ENCODE measurements around the gene C2orf80. TPM values are rescaled to one million over a fixed set of nuclear protein-coding genes. Genes with fewer than 3 reads are reported as not detected.

C2orf80 gene
- total RNA-seq, 2 donors from 2014 or later, result 0.55 TPM; not detected in 1

GRCh38 chr2:208183526-208183925 is 6.3 kb downstream of the C2orf80 start:
- DNase-seq, result peak; percentile 87
- Histone ChIP-seq H3K4me1 (ENCODE audit: control insufficient read depth, insufficient read depth, low read length) (peaks cover 11% of the 10 kb centered on the region), H3K27ac (ENCODE audit: low read depth, low read length) (no peak overlapping the region), H3K27me3 (ENCODE audit: control insufficient read depth, insufficient read depth, low read length, poor library complexity, severe bottlenecking) (no peaks in the 10 kb centered on the region), H3K9me3 (ENCODE audit: control insufficient read depth, low read length) (no peaks in the 10 kb centered on the region), H3K4me3 (ENCODE audit: low read length) (no peak overlapping the region), H3K9ac (ENCODE audit: extremely low read depth, low read length, poor library complexity, severe bottlenecking) (no peak overlapping the region), H3K36me3 (ENCODE audit: control insufficient read depth, insufficient read depth, low read length) (no peaks in the 10 kb centered on the region)
- TF ChIP-seq, protein P1, sequence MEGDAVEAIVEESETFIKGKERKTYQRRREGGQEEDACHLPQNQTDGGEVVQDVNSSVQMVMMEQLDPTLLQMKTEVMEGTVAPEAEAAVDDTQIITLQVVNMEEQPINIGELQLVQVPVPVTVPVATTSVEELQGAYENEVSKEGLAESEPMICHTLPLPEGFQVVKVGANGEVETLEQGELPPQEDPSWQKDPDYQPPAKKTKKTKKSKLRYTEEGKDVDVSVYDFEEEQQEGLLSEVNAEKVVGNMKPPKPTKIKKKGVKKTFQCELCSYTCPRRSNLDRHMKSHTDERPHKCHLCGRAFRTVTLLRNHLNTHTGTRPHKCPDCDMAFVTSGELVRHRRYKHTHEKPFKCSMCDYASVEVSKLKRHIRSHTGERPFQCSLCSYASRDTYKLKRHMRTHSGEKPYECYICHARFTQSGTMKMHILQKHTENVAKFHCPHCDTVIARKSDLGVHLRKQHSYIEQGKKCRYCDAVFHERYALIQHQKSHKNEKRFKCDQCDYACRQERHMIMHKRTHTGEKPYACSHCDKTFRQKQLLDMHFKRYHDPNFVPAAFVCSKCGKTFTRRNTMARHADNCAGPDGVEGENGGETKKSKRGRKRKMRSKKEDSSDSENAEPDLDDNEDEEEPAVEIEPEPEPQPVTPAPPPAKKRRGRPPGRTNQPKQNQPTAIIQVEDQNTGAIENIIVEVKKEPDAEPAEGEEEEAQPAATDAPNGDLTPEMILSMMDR (conservative IDR thresholded peaks at IDR 0.05), result peak; percentile 43
- H3K27ac Mint-ChIP-seq, result no peak overlapping the region
- H3K36me3 Mint-ChIP-seq (ENCODE audit: low read depth), result no peaks in the 10 kb centered on the region
- WGBS, 2 experiments (ENCODE audit: insufficient coverage in 1 of 2, insufficient read length in 1 of 2), result 36 to 48% methylated on average over 6 to 7 of the region's 7 CpGs
- H3K4me1 Mint-ChIP-seq, result peaks cover 57% of the 10 kb centered on the region
- H3K4me3 Mint-ChIP-seq, result peak overlapping the region; percentile 43
- H3K27me3 Mint-ChIP-seq (ENCODE audit: insufficient read depth), result no peaks in the 10 kb centered on the region
- no peaks in the 10 kb centered on the region for H3K9me3 Mint-ChIP-seq

DNA sequence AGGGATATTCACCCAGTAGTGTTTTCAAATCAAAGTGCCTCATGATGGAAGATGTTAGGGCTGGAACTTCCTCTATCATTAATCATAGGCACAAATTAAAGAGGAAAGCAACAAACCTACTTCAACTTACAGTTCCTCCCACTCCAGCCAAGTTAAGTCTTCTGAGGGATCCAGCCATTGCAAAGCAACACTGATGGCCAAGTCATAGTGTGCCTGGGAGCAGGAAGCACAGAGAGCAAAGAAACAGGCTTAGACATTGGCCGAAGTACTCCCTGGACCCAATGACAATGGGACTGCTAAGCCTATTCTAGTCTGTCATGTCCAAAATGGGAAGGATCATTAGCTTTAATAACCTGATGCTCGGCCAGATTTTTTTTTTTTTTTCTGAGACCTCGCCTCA is 7.0 kb downstream of the C2orf80 start:
- no peaks in the 10 kb centered on the region for H3K9me3 ChIP-seq (ENCODE audit: control insufficient read depth, low read length)
- H3K9me3 Mint-ChIP-seq, result no peaks in the 10 kb centered on the region
- WGBS, 2 experiments (ENCODE audit: insufficient coverage in 1 of 2, insufficient read length in 1 of 2), result 93% methylated on average over 2 to 3 of the region's 3 CpGs

DNA sequence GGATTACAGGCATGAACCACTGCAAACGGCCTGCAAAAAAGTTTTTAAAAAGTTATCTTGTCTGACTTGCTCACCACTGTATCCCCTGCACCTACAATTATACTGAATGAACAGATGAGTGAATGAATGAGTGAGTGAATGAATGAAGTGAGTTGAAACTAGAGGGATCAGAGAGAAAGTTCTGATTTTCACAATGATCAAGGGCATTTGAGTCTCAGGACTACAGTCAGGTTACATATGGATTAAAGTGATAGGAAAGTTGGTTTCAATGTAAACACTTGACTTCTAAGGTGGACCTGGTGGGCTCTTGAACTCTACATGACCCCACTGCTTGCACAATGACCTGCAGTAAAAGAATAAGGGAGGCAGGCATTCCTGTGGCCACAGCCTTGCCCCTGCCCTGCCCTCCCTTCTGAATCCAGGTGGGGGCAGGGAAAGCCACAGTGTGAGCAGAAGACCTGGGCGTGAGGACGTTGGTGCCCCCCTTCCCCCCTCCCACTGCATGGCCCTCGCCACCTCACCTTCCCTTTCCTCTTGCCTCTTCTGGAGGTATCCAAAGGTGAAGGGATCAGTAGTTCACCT is 10.7 kb downstream of the C2orf80 start:
- TF ChIP-seq, protein P1 (conservative IDR thresholded peaks at IDR 0.05), result peak; percentile 45
- no peak overlapping the region for H3K9ac ChIP-seq (ENCODE audit: extremely low read depth, low read length, poor library complexity, severe bottlenecking)
- peak; percentile 75 for DNase-seq

More for the DNA sequence above, 7.0 kb downstream of the C2orf80 start:
- no peaks in the 10 kb centered on the region for H3K27me3 Mint-ChIP-seq (ENCODE audit: insufficient read depth)
- H3K9ac ChIP-seq (ENCODE audit: extremely low read depth, low read length, poor library complexity, severe bottlenecking), result no peak overlapping the region
- H3K4me3 Mint-ChIP-seq, result no peak overlapping the region
- no peak overlapping the region for H3K27ac Mint-ChIP-seq
- TF ChIP-seq, protein P1 (conservative IDR thresholded peaks at IDR 0.05), result no peak
- no peak for DNase-seq
- peaks cover 11% of the 10 kb centered on the region for H3K4me1 ChIP-seq (ENCODE audit: control insufficient read depth, insufficient read depth, low read length)
- no peaks in the 10 kb centered on the region for H3K36me3 Mint-ChIP-seq (ENCODE audit: low read depth)
- H3K4me1 Mint-ChIP-seq, result peaks cover 59% of the 10 kb centered on the region
- H3K36me3 ChIP-seq (ENCODE audit: control insufficient read depth, insufficient read depth, low read length), result no peaks in the 10 kb centered on the region
- H3K27me3 ChIP-seq (ENCODE audit: control insufficient read depth, insufficient read depth, low read length, poor library complexity, severe bottlenecking), result no peaks in the 10 kb centered on the region
- H3K4me3 ChIP-seq (ENCODE audit: low read length), result no peak overlapping the region
- no peak overlapping the region for H3K27ac ChIP-seq (ENCODE audit: low read depth, low read length)

More for the DNA sequence above, 10.7 kb downstream of the C2orf80 start:
- peaks cover 31% of the 10 kb centered on the region for H3K4me1 Mint-ChIP-seq
- H3K4me3 ChIP-seq (ENCODE audit: low read length), result no peak overlapping the region
- no peaks in the 10 kb centered on the region for H3K27me3 ChIP-seq (ENCODE audit: control insufficient read depth, insufficient read depth, low read length, poor library complexity, severe bottlenecking)
- no peaks in the 10 kb centered on the region for H3K36me3 ChIP-seq (ENCODE audit: control insufficient read depth, insufficient read depth, low read length)
- no peak overlapping the region for H3K27ac ChIP-seq (ENCODE audit: low read depth, low read length)
- H3K9me3 ChIP-seq (ENCODE audit: control insufficient read depth, low read length), result no peaks in the 10 kb centered on the region
- H3K9me3 Mint-ChIP-seq, result no peaks in the 10 kb centered on the region
- H3K27me3 Mint-ChIP-seq (ENCODE audit: insufficient read depth), result no peaks in the 10 kb centered on the region
- 74% methylated on average over 4 of the region's 4 CpGs; no CpG with 5 or more reads in 1 of the 2 experiments for WGBS, 2 experiments (ENCODE audit: insufficient coverage in 1 of 2, insufficient read length in 1 of 2)
- H3K4me1 ChIP-seq (ENCODE audit: control insufficient read depth, insufficient read depth, low read length), result peaks cover 5% of the 10 kb centered on the region
- no peak overlapping the region for H3K4me3 Mint-ChIP-seq
- no peaks in the 10 kb centered on the region for H3K36me3 Mint-ChIP-seq (ENCODE audit: low read depth)
- no peak overlapping the region for H3K27ac Mint-ChIP-seq
